Fibroblast of mammary gland (primary cell): ENCODE results near the gene MLPH.

Source experiments
- DNase-seq: peaks from one replicate; pipeline ENCODE4 v3.0.0-alpha.2; 2010; ENCODE audit warnings: low read depth
- H3K4me3 ChIP-seq: 2 replicates; pipeline ENCODE4 v1.5.1; 2011; ENCODE audit warnings: low read depth, mild to moderate bottlenecking, low read length, moderate library complexity; ENCODE audit not compliant: control insufficient read depth
- TF ChIP-seq, protein P1 (sequence below): conservative IDR thresholded peaks from 2 replicates; pipeline ENCODE4 v1.5.1; 2011; ENCODE audit warnings: low read depth, low read length, inconsistent platforms; ENCODE audit not compliant: control insufficient read depth, insufficient read depth

Gene MLPH

GRCh38 chr2:237501892-237502513, 15.0 kb downstream of the MLPH start:
- peak; percentile 56 for DNase-seq
- TF ChIP-seq, protein P1, sequence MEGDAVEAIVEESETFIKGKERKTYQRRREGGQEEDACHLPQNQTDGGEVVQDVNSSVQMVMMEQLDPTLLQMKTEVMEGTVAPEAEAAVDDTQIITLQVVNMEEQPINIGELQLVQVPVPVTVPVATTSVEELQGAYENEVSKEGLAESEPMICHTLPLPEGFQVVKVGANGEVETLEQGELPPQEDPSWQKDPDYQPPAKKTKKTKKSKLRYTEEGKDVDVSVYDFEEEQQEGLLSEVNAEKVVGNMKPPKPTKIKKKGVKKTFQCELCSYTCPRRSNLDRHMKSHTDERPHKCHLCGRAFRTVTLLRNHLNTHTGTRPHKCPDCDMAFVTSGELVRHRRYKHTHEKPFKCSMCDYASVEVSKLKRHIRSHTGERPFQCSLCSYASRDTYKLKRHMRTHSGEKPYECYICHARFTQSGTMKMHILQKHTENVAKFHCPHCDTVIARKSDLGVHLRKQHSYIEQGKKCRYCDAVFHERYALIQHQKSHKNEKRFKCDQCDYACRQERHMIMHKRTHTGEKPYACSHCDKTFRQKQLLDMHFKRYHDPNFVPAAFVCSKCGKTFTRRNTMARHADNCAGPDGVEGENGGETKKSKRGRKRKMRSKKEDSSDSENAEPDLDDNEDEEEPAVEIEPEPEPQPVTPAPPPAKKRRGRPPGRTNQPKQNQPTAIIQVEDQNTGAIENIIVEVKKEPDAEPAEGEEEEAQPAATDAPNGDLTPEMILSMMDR = no peak
- H3K4me3 ChIP-seq = no peak overlapping the region

GRCh38 chr2:237503201-237503600, 16.1 kb downstream of the MLPH start:
- TF ChIP-seq, protein P1 = no peak
- no peak for DNase-seq
- H3K4me3 ChIP-seq = no peak overlapping the region

- TF ChIP-seq, protein P1 = no peak
- no peak for DNase-seq
- no peak overlapping the region for H3K4me3 ChIP-seq
Measured at GRCh38 chr2:237505188-237505939, 18.3 kb downstream of the MLPH start.

GRCh38 chr2:237507512-237507911, 20.5 kb downstream of the MLPH start:
- H3K4me3 ChIP-seq = no peak overlapping the region
- DNase-seq = no peak
- TF ChIP-seq, protein P1 = no peak

GRCh38 chr2:237508361-237508760, 21.3 kb downstream of the MLPH start:
- H3K4me3 ChIP-seq = no peak overlapping the region
- DNase-seq = no peak
- TF ChIP-seq, protein P1 = no peak

- H3K4me3 ChIP-seq = no peak overlapping the region
- TF ChIP-seq, protein P1 = no peak
- DNase-seq = no peak
Measured at GRCh38 chr2:237509151-237509550, 22.1 kb downstream of the MLPH start.
